Immature natural killer cell (primary cell): ENCODE results near the gene NME5. TPM values are rescaled to one million over a fixed set of nuclear protein-coding genes. Genes with fewer than 3 reads are reported as not detected.
A peak's percentile ranks its signal among the peaks of the same experiment; 100 is the strongest.

Experiments
- DNase-seq, 3 donors: peaks; one replicate each; pipeline ENCODE4 v3.0.0; 2022; ENCODE audit warnings: mixed read lengths in 1 of 3
- H3K27ac Mint-ChIP-seq, 6 donors: one replicate each; pipeline ENCODE4 v1.8.0; 2020; ENCODE audit warnings: mixed read lengths in 6 of 6, mild to moderate bottlenecking in 5 of 6, inconsistent platforms in 4 of 6, moderate library complexity in 3 of 6
- H3K27me3 Mint-ChIP-seq, 3 donors: one replicate each; pipeline ENCODE4 v1.8.0; 2020 to 2021; ENCODE audit warnings: low read depth in 3 of 3, mild to moderate bottlenecking in 3 of 3, mixed read lengths in 3 of 3, moderate library complexity in 3 of 3, inconsistent platforms in 1 of 3
- H3K36me3 Mint-ChIP-seq, 3 donors: one replicate each; pipeline ENCODE4 v1.8.0; 2020; ENCODE audit warnings: mixed read lengths in 3 of 3, inconsistent platforms in 2 of 3, mild to moderate bottlenecking in 2 of 3
- H3K4me1 Mint-ChIP-seq, 2 donors: one replicate each; pipeline ENCODE4 v1.8.0; 2020; ENCODE audit warnings: inconsistent platforms in 2 of 2, mild to moderate bottlenecking in 2 of 2, mixed read lengths in 2 of 2, moderate library complexity in 1 of 2
- H3K4me3 Mint-ChIP-seq, 5 donors: one replicate each; pipeline ENCODE4 v1.8.0; 2020; ENCODE audit warnings: mild to moderate bottlenecking in 5 of 5, mixed read lengths in 5 of 5, inconsistent platforms in 3 of 5, moderate library complexity in 3 of 5
- H3K9me3 Mint-ChIP-seq, 6 donors: one replicate each; pipeline ENCODE4 v1.8.0; 2020; ENCODE audit warnings: mild to moderate bottlenecking in 6 of 6, mixed read lengths in 6 of 6, inconsistent platforms in 4 of 6, moderate library complexity in 3 of 6
- polyA plus RNA-seq, 3 donors: library from polyadenylated mRNA; unstranded; fragments of 300-500 nt; fragmentation: Illumina TruSeq; gene quantifications; one replicate each; pipeline ENCODE4 v1.2.3, GENCODE V29; 2021

NME5 gene, protein sequence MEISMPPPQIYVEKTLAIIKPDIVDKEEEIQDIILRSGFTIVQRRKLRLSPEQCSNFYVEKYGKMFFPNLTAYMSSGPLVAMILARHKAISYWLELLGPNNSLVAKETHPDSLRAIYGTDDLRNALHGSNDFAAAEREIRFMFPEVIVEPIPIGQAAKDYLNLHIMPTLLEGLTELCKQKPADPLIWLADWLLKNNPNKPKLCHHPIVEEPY
- polyA plus RNA-seq, result not detected

DNA sequence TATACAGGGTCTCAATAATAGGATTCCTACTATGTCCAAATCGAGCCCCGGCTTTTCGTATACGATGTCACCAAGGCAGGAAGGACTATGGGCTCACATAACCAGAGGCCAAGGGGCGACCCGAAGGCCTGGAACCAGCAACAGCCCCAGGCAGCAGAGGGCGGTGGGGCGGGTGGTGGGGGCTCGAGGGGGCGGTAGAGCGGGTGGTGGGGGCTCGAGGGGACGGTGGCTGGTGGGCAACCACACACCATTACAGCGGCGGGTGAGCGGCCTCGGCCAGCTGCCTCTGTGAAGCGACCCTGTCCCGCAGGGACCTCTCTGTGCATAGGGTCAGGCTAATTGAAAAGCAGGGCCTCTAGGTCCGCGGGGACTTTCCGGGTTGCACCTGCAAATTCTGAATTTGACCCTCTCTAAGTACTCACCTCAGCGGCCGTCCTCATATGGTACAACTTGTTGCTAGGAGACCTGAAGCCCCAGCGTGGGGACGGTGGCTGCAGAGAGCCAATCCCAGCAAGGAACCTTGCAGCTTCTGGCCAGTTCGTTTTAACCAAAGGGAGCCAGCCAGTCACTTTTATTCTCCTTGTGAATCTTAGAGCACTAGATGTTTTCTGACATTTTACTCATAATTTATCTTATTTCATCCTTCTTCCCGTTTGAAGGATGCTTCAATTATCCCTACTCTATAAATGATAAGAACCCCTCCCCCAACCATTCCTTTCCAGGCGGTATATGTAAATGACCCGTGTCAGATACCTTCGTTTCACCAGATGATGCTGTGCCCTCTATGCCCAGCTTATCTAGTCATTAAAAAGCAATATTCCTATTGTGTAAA is at the start of gene NME5:
NME5 (minus strand) TSS at position 480 of the 832 bp plus-strand sequence. CDS start 648 bp downstream, outside the sequence.
- H3K4me3 Mint-ChIP-seq, result peak within 1 kb of the TSS in 1 of 5 donors; percentile 38
- H3K4me1 Mint-ChIP-seq, result no peaks in the 10 kb centered on the region
- no peak for DNase-seq
- peaks cover 0 to 17% (median 4%) of the 10 kb centered on the region in 3 donors for H3K27me3 Mint-ChIP-seq
- H3K27ac Mint-ChIP-seq, result no peak within 1 kb of the TSS
- H3K36me3 Mint-ChIP-seq, result peaks cover 0 to 3% (median 0%) of the 10 kb centered on the region in 3 donors
- no peaks in the 10 kb centered on the region for H3K9me3 Mint-ChIP-seq

DNA sequence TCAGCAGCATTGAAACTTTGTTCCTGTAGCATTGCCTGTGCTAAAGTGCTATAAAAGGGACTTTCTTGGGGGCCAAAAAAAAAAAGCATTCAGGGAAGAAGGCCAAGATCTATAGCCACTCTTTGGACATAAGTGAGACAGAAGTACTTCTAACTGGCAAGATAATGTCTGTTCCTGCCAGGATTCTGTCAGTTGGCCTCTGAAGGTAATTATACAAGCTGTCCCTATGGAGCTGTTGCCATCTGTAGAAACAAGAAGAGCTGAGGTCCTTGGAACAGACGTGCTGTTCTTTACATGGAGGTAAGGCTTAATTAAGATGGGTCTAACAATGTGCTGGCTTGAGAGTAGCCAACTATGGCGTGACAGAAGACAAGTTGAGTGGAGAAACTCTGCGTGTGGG is 49.4 kb upstream of the NME5 start:
- Mint-ChIP-seq H3K9me3 (no peaks in the 10 kb centered on the region), H3K36me3 (peaks cover 12 to 53% (median 15%) of the 10 kb centered on the region in 3 donors), H3K4me3 (no peak overlapping the region), H3K4me1 (no peaks in the 10 kb centered on the region), H3K27ac (peak overlapping the region in 1 of 6 donors; percentile 16), H3K27me3 (no peaks in the 10 kb centered on the region)
- DNase-seq, result no peak

DNA sequence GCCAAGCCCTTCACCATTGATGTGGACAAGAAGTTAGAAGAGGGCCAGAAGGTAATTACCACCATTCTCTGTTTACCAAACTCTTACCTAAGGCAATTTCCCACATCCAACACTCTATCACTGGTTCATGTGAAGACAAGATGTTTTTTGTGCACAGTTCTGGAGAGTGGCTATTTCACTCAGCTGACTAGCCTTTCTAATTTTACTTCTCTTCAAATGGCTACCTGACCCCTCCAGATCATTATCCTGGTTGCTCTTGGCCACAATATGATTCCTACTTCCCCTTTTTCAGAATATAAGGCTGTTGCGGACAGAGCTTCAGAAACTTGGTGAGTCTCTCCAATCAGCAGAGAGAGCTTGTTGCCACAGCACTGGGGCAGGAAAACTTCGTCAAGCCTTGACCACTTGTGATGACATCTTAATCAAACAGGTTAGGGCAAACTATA is 46.8 kb upstream of the NME5 start:
- no peak overlapping the region for H3K4me3 Mint-ChIP-seq
- peaks cover 8 to 41% (median 9%) of the 10 kb centered on the region in 3 donors for H3K36me3 Mint-ChIP-seq
- no peaks in the 10 kb centered on the region for H3K4me1 Mint-ChIP-seq
- peak overlapping the region in 1 of 6 donors; percentile 39 for H3K27ac Mint-ChIP-seq
- no peaks in the 10 kb centered on the region for H3K9me3 Mint-ChIP-seq
- no peaks in the 10 kb centered on the region for H3K27me3 Mint-ChIP-seq
- DNase-seq, result no peak

DNA sequence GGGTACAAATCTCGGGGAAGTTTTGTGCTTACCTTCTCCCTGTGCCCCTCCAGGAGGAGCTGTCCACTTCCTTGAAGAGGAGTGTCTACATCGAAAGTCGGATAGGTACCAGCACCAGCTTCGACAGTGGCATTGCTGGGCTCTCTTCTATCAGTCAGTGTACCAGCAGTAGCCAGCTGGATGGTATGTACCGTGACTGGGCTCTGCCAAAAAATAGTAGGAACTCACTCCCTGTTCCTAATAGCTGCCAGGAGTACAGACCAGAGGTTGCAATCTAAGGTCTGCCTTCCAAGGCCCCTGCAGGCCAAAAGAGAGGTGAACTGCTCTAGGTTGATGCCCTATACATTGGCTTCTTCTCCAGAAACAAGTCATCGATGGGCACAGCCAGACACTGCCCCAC is 43.6 kb upstream of the NME5 start:
- Mint-ChIP-seq H3K9me3 (no peaks in the 10 kb centered on the region), H3K27ac (no peak overlapping the region), H3K27me3 (no peaks in the 10 kb centered on the region), H3K4me3 (no peak overlapping the region), H3K36me3 (peaks cover 0 to 20% (median 0%) of the 10 kb centered on the region in 3 donors), H3K4me1 (peaks cover 0 to 3% of the 10 kb centered on the region in 2 donors)
- no peak for DNase-seq

DNA sequence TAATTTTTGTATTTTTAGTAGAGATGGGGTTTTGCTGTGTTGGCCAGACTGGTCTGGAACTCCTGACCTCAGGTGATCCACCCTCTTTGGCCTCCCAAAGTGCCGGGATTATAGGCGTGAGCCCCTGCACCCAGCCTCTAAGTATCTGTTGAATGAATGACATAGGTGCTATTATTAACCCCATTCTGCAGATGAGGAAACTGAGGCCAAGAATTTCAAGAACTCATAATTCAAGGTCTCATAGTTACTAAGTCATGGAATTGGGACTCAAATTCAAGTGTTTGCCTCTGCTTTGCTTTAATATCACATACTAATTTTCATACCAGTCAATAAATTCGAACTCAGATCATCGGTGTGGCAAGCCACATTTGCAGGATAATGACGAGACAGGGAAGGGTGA is 41.6 kb upstream of the NME5 start:
- H3K27ac Mint-ChIP-seq, result no peak overlapping the region
- H3K4me3 Mint-ChIP-seq, result no peak overlapping the region
- H3K4me1 Mint-ChIP-seq, result peaks cover 0 to 5% of the 10 kb centered on the region in 2 donors
- H3K27me3 Mint-ChIP-seq, result peaks cover 0 to 3% (median 1%) of the 10 kb centered on the region in 3 donors
- no peak for DNase-seq
- peaks cover 0 to 6% (median 0%) of the 10 kb centered on the region in 3 donors for H3K36me3 Mint-ChIP-seq
- no peaks in the 10 kb centered on the region for H3K9me3 Mint-ChIP-seq

DNA sequence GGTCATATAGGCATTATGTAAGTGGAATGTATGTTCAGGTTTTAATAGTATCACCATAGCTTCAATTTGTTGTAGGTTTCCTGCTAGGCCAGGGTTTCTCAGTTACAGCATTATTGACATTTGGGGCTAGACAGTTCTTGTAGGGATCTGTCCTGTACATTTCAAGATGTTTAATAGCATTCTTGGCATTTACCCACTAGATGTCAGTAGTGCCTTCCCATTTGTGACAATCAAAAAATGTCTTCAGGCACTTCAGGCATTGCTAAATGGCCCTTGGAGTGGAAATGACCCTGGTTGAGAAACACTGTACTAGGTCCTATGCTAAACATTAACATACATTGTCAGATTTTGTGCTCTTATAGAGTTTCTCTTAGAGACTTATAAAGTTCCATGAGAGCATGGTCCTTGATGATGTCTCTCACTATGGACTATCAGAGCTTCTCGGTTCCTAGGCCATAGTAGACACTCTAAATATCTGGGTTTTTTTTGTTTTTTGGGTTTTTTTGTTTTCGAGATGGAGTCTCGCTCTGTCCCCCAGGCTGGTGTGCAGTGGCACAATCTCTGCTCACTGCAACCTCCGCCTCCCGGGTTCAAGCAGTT is 41.1 kb upstream of the NME5 start:
- Mint-ChIP-seq H3K27ac (peak overlapping the region in 1 of 6 donors; percentile 51), H3K4me1 (peaks cover 0 to 5% of the 10 kb centered on the region in 2 donors), H3K9me3 (no peaks in the 10 kb centered on the region), H3K4me3 (peak overlapping the region in 2 of 5 donors; percentile 50 to 54), H3K27me3 (peaks cover 0 to 3% (median 1%) of the 10 kb centered on the region in 3 donors), H3K36me3 (peaks cover 0 to 5% (median 0%) of the 10 kb centered on the region in 3 donors)
- peak in 2 of 3 donors; percentile 15 to 35 for DNase-seq

DNA sequence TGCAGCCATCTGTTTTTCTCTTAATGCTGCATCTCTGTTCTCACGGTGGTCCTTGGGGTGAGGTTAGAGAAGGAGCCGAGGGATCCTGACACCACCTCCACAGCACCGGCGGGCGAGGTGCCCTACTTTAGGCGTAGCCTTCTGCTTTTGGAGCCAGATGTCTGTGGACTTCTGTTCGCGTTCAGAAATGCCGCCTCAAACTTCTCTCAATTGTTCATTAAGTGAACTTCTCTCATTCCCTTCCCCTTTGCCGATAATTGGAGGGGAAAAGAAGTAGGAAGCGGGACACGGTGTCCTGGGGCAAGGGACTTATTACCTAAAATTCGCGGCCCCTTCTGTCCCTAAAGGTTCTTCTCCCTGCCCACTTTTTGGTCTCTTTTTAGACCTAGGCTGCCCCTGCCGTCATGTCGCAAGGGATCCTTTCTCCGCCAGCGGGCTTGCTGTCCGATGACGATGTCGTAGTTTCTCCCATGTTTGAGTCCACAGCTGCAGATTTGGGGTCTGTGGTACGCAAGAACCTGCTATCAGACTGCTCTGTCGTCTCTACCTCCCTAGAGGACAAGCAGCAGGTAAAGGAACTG is 40.1 kb upstream of the NME5 start:
- H3K27ac Mint-ChIP-seq, result peak overlapping the region in 2 of 6 donors; percentile 1 to 26
- no peak for DNase-seq
- H3K4me3 Mint-ChIP-seq, result no peak overlapping the region

DNA sequence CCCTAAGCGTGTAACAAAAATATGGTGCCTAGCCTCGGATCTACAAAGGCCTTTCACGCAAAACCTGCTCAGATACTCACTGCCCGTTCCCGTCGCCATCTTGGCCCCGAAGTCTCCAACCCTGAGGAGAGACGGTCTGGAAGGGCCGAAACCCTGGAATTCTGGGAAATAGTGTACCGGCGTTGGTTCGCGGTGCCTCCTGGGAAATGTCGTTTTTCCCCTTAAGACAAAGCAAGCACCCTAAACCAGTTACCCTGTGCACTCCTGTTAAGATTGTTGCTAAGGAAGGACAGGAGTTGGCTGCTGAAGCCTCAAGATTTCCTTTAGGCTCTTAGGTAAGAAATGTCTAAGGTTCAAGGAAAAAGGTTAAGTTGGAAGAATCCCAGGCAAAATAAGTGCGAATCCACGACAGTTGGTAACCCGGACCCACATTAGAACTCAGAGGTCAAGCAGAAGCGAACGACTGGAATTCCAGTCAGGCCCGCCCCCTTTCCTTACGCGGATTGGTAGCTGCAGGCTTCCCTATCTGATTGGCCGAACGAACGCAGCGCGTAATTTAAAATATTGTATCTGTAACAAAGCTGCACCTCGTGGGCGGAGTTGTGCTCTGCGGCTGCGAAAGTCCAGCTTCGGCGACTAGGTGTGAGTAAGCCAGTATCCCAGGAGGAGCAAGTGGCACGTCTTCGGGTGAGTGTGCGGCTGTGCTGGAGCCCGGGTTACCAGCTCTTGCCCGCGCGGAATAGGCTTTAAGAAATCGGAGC is 39.5 kb upstream of the NME5 start, which contains the start of the genes BRD8 and KIF20A:
BRD8 (minus strand) TSS at position 115 of the 761 bp plus-strand sequence; CDS start at position 99, 16 bp downstream.
KIF20A (plus strand) TSS at position 597 of the 761 bp plus-strand sequence. CDS start 569 bp downstream, outside the sequence.
- Mint-ChIP-seq H3K27ac (peak within 1 kb of the TSS in 2 of 6 donors; percentile 1 to 26), H3K27me3 (peaks cover 0 to 3% (median 1%) of the 10 kb centered on the region in 3 donors), H3K9me3 (no peaks in the 10 kb centered on the region), H3K36me3 (peaks cover 0 to 9% (median 3%) of the 10 kb centered on the region in 3 donors), H3K4me1 (peaks cover 3 to 5% of the 10 kb centered on the region in 2 donors), H3K4me3 (peak within 1 kb of the TSS in 2 of 5 donors; percentile 50 to 54)
- peak; percentile 87 to 90 (median 87) for DNase-seq

More for the DNA sequence above, 40.1 kb upstream of the NME5 start:
- Mint-ChIP-seq H3K9me3 (no peaks in the 10 kb centered on the region), H3K27me3 (peaks cover 0 to 3% (median 1%) of the 10 kb centered on the region in 3 donors), H3K36me3 (peaks cover 0 to 5% (median 0%) of the 10 kb centered on the region in 3 donors), H3K4me1 (peaks cover 0 to 5% of the 10 kb centered on the region in 2 donors)

DNA sequence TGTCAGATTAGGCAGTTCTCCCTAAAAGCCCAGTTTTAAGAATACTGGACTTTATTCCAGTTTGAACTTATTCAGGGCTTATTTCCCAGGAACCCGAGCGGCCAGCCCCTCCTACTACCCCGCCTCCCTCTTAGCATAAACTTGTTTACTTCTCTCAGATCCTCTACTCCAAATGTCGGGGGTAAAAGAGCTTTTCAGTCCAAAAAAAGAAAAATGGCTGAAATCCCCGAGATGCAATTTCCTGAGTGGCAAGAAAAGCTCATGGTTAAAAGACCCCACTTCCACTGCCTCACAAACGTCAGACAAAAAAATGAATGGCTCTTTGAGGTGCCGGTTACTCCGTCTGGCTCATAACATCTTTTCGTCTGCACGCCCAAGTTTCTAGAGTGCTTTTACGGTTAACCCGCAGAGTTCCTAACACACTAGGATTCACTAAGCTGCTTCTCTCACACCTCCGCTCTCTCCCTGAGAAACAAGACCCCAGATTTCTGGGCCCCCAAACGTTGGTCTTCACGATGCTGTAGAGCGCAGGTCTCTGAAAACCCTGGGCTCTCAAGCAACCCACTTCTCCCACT is 38.8 kb upstream of the NME5 start:
- Mint-ChIP-seq H3K27ac (no peak overlapping the region), H3K27me3 (peaks cover 0 to 3% (median 1%) of the 10 kb centered on the region in 3 donors)
- peak in 2 of 3 donors; percentile 7 to 10 for DNase-seq

DNA sequence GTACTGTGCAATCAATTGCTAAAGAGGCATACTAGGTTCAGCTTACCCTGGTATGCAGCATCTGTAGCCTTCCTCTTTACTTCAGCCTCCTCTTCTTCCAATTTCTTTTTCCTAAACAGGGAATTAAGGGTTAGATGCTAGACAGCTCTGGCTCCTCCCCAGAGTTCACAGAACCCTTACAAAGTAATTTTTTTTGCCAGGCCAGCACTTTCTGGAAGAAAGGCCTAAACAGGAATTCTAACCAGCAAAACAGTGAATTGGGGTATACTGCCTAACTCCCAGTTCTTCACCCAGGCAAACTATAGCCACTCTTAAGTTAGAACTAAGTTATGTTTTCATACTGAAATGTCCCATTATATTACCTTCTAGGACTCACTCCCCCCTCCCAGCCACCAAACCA is 31.1 kb upstream of the NME5 start:
- Mint-ChIP-seq H3K4me1 (peaks cover 0 to 22% of the 10 kb centered on the region in 2 donors), H3K4me3 (no peak overlapping the region), H3K9me3 (no peaks in the 10 kb centered on the region), H3K27me3 (no peaks in the 10 kb centered on the region), H3K27ac (no peak overlapping the region), H3K36me3 (peaks cover 38 to 66% (median 40%) of the 10 kb centered on the region in 3 donors)
- no peak for DNase-seq

More for the DNA sequence above, 38.8 kb upstream of the NME5 start:
- peaks cover 5 to 6% of the 10 kb centered on the region in 2 donors for H3K4me1 Mint-ChIP-seq
- peaks cover 0 to 12% (median 6%) of the 10 kb centered on the region in 3 donors for H3K36me3 Mint-ChIP-seq
- no peaks in the 10 kb centered on the region for H3K9me3 Mint-ChIP-seq
- no peak overlapping the region for H3K4me3 Mint-ChIP-seq

DNA sequence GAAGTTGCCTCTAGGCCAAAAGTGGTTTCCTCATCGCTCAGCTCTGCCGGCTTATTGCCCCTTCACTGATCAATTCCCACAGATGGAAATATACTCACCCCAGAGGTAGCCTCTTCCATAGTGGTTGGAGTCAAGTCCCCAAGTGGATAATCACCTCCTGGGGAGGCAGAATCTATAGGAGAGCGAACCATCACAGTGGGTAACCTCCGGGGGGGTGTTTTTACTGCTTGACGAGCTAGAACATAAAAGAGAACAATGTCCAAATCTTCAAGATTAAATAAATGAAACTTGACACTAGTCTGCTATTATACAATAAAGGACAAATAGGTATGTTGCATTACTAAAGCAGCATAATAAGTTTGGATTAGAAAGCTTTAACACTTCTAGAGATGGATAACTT is 29.9 kb upstream of the NME5 start:
- Mint-ChIP-seq H3K27ac (no peak overlapping the region), H3K27me3 (no peaks in the 10 kb centered on the region), H3K36me3 (peaks cover 49 to 74% (median 50%) of the 10 kb centered on the region in 3 donors), H3K9me3 (no peaks in the 10 kb centered on the region), H3K4me1 (peaks cover 0 to 22% of the 10 kb centered on the region in 2 donors), H3K4me3 (no peak overlapping the region)
- no peak for DNase-seq

DNA sequence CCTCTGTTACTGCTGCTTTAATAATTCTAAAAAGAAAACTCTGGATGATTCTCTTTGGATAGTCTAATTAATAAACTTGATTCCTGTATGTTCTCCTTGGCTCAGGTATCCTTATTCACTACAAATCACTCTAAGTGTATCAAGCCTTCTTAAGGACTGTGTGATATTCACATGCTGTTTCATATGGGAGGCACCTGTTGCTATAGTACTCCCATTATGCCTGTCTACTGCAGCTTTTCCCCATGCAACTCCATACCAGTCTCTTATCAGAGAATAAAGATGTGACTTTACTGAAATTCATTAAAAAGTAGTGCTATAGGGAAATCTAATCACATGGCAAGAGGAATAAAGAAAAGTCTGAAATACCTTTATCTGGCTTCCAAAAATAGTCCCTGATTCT is 24.5 kb upstream of the NME5 start:
- Mint-ChIP-seq H3K4me3 (no peak overlapping the region), H3K27me3 (no peaks in the 10 kb centered on the region), H3K4me1 (no peaks in the 10 kb centered on the region), H3K27ac (no peak overlapping the region), H3K36me3 (peaks cover 57 to 82% (median 64%) of the 10 kb centered on the region in 3 donors), H3K9me3 (no peaks in the 10 kb centered on the region)
- DNase-seq, result no peak
